Activated T-helper 2 cell treated with anti-CD3 and anti-CD28 coated beads, Interferon-gamma antibody, Interleukin-2, Interleukin-4, amounts not matched to agents 10 μg/mL and 5 μg/mL and 100 μg/mL, durations not matched to agents 14 hours and 24 hours and 36 hours (primary cell): ENCODE results near the gene SLC39A11. TPM values are rescaled to one million over a fixed set of nuclear protein-coding genes. Genes with fewer than 3 reads are reported as not detected.
A peak's percentile ranks its signal among the peaks of the same experiment; 100 is the strongest.
"Not testable (repeated sequence)": the region's sequence is repeated elsewhere in the genome, so short reads cannot be mapped to it uniquely, and the experiment has no call there.

Experiments used
- DNase-seq: peaks from one replicate; pipeline ENCODE4 v3.0.0; 2021; ENCODE audit warnings: low spot score
- H3K27ac Mint-ChIP-seq: one replicate; pipeline ENCODE4 v1.8.0; 2021; ENCODE audit warnings: mixed read lengths
- H3K27me3 Mint-ChIP-seq: one replicate; pipeline ENCODE4 v1.8.0; 2021; ENCODE audit warnings: low read depth, mixed read lengths
- H3K36me3 Mint-ChIP-seq: one replicate; pipeline ENCODE4 v1.8.0; 2021; ENCODE audit warnings: low read depth, mixed read lengths
- H3K4me1 Mint-ChIP-seq: one replicate; pipeline ENCODE4 v1.8.0; 2021; ENCODE audit warnings: low read depth, mixed read lengths
- H3K4me3 Mint-ChIP-seq: one replicate; pipeline ENCODE4 v1.8.0; 2021; ENCODE audit warnings: low read depth, mild to moderate bottlenecking, moderate library complexity, mixed read lengths
- H3K9me3 Mint-ChIP-seq: one replicate; pipeline ENCODE4 v1.8.0; 2021; ENCODE audit warnings: mixed read lengths
- intact Hi-C: fragments of 100-400 bp; cut with micrococcal nuclease; formaldehyde crosslinking; loops from one replicate; pipeline ENCODE4 v1.15.1; 2023
- total RNA-seq: library from RNA; stranded (reverse); gene quantifications from 2 replicates; pipeline ENCODE4 v1.2.3, GENCODE V29; 2022

Gene SLC39A11, protein sequence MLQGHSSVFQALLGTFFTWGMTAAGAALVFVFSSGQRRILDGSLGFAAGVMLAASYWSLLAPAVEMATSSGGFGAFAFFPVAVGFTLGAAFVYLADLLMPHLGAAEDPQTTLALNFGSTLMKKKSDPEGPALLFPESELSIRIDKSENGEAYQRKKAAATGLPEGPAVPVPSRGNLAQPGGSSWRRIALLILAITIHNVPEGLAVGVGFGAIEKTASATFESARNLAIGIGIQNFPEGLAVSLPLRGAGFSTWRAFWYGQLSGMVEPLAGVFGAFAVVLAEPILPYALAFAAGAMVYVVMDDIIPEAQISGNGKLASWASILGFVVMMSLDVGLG
- total RNA-seq = 20.2 and 25.2 TPM in 2 replicates

DNA sequence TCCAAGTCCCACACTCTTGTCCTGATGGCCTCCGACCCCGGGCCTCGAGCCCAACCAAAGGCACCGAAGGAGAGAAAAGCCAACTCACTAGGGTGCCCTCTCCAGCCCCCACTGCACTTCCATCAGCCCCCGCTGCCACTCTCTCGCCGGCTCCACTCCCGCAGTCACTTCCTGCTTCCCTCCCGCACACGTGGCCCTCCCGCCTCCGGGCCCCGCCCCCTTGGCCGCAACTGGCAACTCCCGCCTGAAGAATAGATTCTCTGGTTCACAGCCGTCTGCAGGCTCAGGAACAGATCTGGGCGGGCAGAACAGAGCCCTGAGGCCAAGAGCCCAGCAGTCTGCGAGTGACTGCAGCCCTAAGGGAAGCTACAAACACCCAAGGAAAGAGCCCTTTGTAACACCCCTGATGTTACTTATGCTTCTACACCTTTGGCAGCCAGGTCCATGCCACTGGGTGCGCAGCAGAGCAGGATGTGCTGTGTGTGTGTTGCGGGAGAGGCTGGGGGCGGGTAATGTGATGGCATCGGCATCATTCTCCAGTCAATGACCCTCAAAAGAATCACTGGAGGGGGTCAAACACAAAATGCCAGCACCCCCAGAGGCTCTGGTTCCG is at the start of gene SLC39A11:
Gene SLC39A11 (minus strand): TSS at position 166 of the 613 bp plus-strand sequence. CDS start 3,924 bp downstream, outside the sequence.
- no peaks in the 10 kb centered on the region for H3K9me3 Mint-ChIP-seq
- peaks cover 5% of the 10 kb centered on the region for H3K27me3 Mint-ChIP-seq
- intact Hi-C loops = loop anchor here (1.0 to 5.0 kb wide), 2 partner anchors 100 to 367 kb away; no protein-coding TSS in a partner anchor
- peak; percentile 87 for DNase-seq
- peaks cover 10% of the 10 kb centered on the region for H3K4me1 Mint-ChIP-seq
- peak within 1 kb of the TSS; percentile 92 for H3K4me3 Mint-ChIP-seq
- H3K36me3 Mint-ChIP-seq = peaks cover 1% of the 10 kb centered on the region
- H3K27ac Mint-ChIP-seq = peak within 1 kb of the TSS; percentile 88

DNA sequence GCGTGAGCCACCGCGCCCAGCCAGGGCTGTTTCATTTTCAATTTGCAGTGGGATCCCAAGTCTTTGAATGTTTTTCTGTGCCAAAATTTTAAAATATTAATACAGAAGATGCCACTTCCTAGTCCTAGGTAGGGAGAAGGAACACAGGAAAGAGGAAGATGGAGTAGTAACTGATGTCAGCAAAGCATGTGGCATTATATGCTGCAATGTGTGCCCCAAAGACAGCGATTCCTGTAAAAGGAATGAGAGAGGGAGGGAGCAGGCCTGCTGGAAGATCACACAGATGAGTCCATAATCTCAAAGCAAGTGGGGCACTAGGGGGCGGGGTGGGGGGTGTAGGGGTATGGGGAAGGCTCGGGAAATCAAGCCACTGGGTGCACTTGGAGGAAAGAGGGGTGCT is 48.9 kb upstream of the SLC39A11 start:
- Mint-ChIP-seq H3K9me3 (peaks cover 30% of the 10 kb centered on the region), H3K4me3 (no peak overlapping the region), H3K27ac (no peak overlapping the region), H3K36me3 (no peaks in the 10 kb centered on the region), H3K27me3 (peaks cover 2% of the 10 kb centered on the region), H3K4me1 (peaks cover 13% of the 10 kb centered on the region)
- no peak for DNase-seq
- intact Hi-C loops = no loop called here

DNA sequence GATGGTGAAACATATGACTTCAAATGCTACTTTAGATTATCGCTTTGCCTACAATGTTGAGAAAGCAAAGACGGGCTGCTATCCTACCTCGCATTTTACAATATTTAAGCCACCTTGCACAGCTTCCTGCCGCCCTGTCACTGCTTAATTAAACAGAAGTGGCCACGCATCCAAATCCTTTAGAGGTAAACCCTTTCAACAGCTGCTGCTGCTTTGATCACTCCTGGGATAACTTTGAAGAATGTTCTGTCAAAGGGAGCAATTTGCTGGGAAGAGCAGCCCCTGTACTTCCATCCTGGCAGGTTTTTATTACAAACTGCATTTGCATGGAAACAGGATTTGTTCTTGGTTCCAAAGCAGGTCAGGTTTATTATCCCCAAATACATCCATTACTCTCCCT is 48.1 kb upstream of the SLC39A11 start:
- Mint-ChIP-seq H3K27ac (no peak overlapping the region), H3K36me3 (no peaks in the 10 kb centered on the region), H3K9me3 (peaks cover 24% of the 10 kb centered on the region), H3K27me3 (peaks cover 2% of the 10 kb centered on the region), H3K4me1 (peaks cover 13% of the 10 kb centered on the region), H3K4me3 (no peak overlapping the region)
- intact Hi-C loops = no loop called here
- DNase-seq = no peak

DNA sequence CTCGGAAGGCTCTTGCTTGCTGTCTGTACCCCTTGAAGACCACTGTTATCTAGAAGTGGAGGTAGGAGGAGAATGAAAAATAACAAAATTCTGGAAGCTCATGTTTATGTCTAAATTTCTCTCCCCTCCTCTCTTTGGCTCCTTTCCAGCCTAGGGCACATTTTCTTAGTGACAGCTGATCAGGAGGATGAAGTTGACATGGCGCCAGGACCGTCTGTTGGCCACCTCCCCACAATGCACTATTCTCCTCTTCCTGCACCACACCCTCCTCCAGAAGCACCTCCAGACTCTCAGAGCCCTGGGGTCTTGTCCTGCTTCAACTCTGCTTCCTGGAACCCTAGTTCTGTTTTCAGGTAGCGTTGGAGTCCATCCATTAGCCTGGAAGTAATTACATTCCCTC is 46.8 kb upstream of the SLC39A11 start:
- H3K4me3 Mint-ChIP-seq = no peak overlapping the region
- H3K4me1 Mint-ChIP-seq = peaks cover 13% of the 10 kb centered on the region
- DNase-seq = no peak
- H3K9me3 Mint-ChIP-seq = peaks cover 14% of the 10 kb centered on the region
- no peak overlapping the region for H3K27ac Mint-ChIP-seq
- peaks cover 2% of the 10 kb centered on the region for H3K27me3 Mint-ChIP-seq
- intact Hi-C loops = no loop called here
- no peaks in the 10 kb centered on the region for H3K36me3 Mint-ChIP-seq

DNA sequence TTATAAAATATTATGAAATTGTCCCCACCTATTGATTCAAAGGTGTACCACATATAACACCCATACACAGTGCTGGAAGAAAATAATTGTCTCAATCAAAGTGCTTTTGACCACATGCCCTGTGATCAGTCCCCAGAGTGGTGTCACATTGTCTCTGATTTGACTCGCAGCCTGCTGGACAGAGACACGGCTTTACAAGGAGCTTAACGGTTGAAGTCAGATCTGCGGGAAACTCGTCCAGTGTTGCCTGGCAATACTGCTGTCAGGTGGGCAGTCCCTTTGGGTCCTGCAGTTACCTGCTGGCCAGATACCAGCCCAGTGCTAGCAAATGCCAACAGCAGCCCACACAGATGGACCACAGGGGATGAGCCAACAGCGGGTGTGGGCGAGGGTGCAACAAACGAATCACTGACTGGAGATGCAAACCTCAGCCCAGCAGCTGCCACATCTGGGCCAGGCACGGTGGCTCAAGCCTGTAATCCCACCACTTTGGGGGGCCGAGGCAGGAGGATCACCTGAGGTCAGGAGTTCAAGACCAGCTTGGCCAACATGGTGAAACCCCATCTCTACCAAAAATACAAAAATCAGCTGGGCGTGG is 46.2 kb upstream of the SLC39A11 start:
- H3K4me3 Mint-ChIP-seq = no peak overlapping the region
- no peaks in the 10 kb centered on the region for H3K36me3 Mint-ChIP-seq
- intact Hi-C loops = no loop called here
- H3K27ac Mint-ChIP-seq = no peak overlapping the region
- H3K27me3 Mint-ChIP-seq = peaks cover 2% of the 10 kb centered on the region
- peaks cover 11% of the 10 kb centered on the region for H3K4me1 Mint-ChIP-seq
- DNase-seq = no peak
- H3K9me3 Mint-ChIP-seq = peaks cover 8% of the 10 kb centered on the region

DNA sequence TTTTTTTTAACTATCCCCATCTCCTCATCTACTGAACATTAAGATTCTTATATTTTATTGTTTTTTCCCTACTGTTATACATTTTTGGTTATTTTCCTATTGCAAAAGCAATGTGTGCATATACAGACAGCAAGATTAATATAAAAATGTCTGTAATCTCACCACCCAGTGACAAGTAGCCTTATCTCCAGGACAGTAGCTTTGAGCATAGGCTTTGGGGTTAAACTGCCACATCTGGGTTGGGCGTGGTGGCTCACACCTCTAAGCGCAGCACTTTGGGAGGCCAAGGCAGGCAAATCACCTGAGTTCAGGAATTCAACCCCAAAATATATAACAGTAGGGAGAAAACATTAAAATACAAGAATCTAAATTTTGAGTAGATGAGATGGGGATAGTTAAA is 44.9 kb upstream of the SLC39A11 start:
- no peak for DNase-seq
- H3K36me3 Mint-ChIP-seq = no peaks in the 10 kb centered on the region
- H3K4me3 Mint-ChIP-seq = no peak overlapping the region
- H3K27me3 Mint-ChIP-seq = peaks cover 2% of the 10 kb centered on the region
- H3K4me1 Mint-ChIP-seq = no peaks in the 10 kb centered on the region
- H3K9me3 Mint-ChIP-seq = no peaks in the 10 kb centered on the region
- H3K27ac Mint-ChIP-seq = no peak overlapping the region
- intact Hi-C loops = no loop called here

DNA sequence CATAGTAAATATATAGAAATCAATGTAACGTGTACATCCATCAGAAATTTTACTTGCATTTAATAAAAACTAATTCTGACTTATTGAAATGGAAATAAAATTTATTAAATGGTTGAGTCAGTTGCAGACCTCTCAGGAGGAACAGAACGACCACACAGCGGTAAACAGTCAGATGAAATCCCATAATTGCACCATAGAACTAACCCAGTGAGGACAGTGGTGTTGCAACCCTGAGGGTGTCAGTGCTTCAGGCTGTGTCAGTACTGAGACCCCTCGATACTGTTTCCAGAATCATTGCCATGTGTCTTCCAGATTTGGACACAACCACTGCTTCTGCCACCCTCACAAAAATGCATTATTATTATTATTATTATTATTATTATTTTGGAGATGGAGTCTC is 43.3 kb upstream of the SLC39A11 start:
- H3K9me3 Mint-ChIP-seq = no peaks in the 10 kb centered on the region
- no peaks in the 10 kb centered on the region for H3K36me3 Mint-ChIP-seq
- H3K27ac Mint-ChIP-seq = no peak overlapping the region
- DNase-seq = no peak
- H3K27me3 Mint-ChIP-seq = peaks cover under 1% of the 10 kb centered on the region
- H3K4me1 Mint-ChIP-seq = no peaks in the 10 kb centered on the region
- H3K4me3 Mint-ChIP-seq = no peak overlapping the region
- intact Hi-C loops = no loop called here

DNA sequence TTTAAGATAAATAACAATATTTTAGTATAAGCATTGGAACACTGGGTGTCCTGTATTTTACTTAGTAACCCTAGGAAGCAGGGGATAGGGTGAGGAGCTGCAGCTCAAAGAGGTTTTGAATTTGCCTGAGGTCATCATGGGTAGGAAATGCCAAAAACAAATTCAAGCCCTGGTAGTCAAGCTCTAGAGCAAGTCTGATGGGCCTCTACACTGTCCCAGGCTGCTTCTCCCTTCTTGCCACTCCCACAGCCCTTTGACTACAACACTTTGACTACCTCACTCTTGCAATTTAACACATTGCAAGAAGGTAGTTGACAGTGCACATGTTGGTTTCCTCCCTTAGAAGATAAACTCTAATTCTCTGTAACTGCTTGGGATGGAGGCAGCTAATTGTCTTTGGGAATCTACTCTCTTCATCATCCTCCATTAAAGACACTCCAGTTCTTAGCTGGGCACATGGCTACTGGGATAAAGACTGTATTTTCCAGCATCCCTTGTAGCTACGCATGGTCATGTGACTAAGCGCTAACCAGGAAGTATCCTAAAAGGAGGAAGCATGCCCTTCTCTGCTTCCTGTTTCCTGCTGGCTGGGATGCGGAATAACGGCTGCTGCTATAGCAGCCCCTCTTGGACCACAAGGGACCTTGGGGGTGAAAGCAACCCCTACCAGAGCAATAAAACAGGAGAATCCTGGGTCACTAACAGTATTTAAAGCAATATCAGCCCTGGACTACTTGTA is 41.6 kb upstream of the SLC39A11 start:
- DNase-seq = no peak
- no peak overlapping the region for H3K4me3 Mint-ChIP-seq
- H3K27me3 Mint-ChIP-seq = no peaks in the 10 kb centered on the region
- no peaks in the 10 kb centered on the region for H3K4me1 Mint-ChIP-seq
- no peaks in the 10 kb centered on the region for H3K36me3 Mint-ChIP-seq
- no peaks in the 10 kb centered on the region for H3K9me3 Mint-ChIP-seq
- intact Hi-C loops = no loop called here
- H3K27ac Mint-ChIP-seq = no peak overlapping the region

DNA sequence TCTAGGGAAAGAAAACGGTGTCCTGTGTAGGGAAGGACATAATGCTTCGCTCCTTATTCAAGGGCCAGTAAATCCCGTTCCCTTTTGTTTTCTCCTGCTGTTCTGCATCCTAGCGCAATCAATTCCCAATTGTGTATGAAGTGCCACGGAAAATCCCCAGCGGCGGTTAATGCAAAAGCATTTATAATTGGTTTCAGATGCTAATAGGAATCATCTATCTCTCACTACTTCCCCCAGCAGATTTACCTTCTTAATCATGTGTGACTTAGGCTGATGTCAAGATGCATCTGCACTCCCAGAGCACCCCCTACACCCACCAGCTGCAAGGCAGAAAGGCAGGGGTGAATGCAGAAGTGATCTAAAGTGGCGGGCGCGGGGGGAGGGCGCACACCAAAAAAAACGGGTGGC is 39.6 kb upstream of the SLC39A11 start:
- H3K36me3 Mint-ChIP-seq = no peaks in the 10 kb centered on the region
- intact Hi-C loops = no loop called here
- no peak overlapping the region for H3K27ac Mint-ChIP-seq
- no peaks in the 10 kb centered on the region for H3K27me3 Mint-ChIP-seq
- H3K4me3 Mint-ChIP-seq = no peak overlapping the region
- H3K4me1 Mint-ChIP-seq = no peaks in the 10 kb centered on the region
- no peaks in the 10 kb centered on the region for H3K9me3 Mint-ChIP-seq
- DNase-seq = no peak

DNA sequence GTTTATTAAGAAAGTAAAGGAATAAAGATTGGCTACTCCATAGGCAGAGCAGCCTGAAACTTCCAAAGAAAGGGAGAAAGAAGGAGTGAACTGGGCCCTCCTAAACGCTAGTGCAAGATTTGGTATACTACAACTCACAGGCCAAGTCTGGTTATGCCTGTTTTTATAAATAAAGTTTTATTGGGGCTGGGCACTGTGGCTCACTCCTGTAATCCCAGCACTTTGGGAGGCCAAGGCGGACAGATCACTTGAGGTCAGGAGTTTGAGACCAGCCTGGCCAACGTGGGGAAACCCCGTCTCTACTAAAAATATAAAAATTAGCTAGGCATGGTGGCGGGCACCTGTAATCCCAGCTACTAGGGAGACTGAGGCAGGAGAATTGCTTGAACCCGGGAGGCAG is 39.0 kb upstream of the SLC39A11 start:
- H3K4me3 Mint-ChIP-seq, DNase-seq, H3K4me1 Mint-ChIP-seq, H3K27ac Mint-ChIP-seq, H3K9me3 Mint-ChIP-seq, H3K27me3 Mint-ChIP-seq, intact Hi-C loops, H3K36me3 Mint-ChIP-seq: not testable (repeated sequence)

DNA sequence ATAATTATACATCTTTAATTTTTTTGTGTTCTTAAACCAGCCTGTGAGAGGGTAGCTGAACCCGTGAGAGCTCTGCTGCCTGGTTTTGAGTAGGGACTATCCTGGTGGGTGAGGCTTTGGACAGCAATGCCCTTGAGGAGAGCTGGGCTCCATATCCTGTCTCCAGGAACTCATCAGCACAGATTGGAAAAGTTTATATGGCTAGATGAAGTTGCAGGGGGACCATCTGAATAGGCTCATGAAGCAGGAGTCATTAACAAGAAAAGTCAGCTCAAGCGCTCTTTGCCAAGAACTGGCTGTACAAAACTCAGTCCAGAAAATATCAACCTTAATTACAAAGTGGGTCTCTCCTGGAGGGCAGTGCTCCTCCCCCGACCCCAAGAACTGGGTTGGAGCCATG is 38.5 kb upstream of the SLC39A11 start:
- intact Hi-C loops = no loop called here
- no peaks in the 10 kb centered on the region for H3K9me3 Mint-ChIP-seq
- no peaks in the 10 kb centered on the region for H3K36me3 Mint-ChIP-seq
- DNase-seq = no peak
- no peak overlapping the region for H3K27ac Mint-ChIP-seq
- H3K4me3 Mint-ChIP-seq = no peak overlapping the region
- no peaks in the 10 kb centered on the region for H3K27me3 Mint-ChIP-seq
- no peaks in the 10 kb centered on the region for H3K4me1 Mint-ChIP-seq

DNA sequence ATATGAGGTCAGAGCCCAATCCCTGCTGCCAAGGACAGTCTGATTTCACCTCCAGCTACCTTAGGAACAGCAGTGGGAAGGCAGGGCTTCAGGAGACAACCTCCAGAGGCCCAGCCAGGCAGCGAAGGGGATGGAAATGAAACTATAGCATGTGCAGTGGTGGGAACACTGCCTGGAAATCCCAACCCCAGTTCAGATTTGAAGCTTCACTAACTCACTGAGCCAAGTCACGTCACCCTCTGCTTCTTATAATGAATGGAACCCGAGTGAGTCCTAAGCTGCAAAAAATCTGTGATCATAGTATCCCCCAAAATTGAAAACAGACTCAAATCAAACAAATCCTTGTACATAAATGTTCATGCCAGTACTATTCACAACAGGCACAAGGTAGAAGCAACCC is 36.0 kb upstream of the SLC39A11 start:
- Mint-ChIP-seq H3K9me3 (no peaks in the 10 kb centered on the region), H3K4me1 (no peaks in the 10 kb centered on the region), H3K4me3 (no peak overlapping the region), H3K27ac (no peak overlapping the region), H3K27me3 (no peaks in the 10 kb centered on the region), H3K36me3 (no peaks in the 10 kb centered on the region)
- no peak for DNase-seq
- intact Hi-C loops = no loop called here
